ENCODE data around the gene THRAP3. TPM values are rescaled to one million over a fixed set of nuclear protein-coding genes. Genes with fewer than 3 reads are reported as not detected.

Gene THRAP3
- total and polyA plus RNA-seq, 9 of the 15 experiments (the other 6 are each of a cell fraction or from before 2014, with no cell fraction given), result 66.2 to 135 (median 113) TPM

- TF ChIP-seq ID3 (CRISPR knock-in tag; IDR thresholded peaks at IDR 0.05), result no peak
- TF ChIP-seq ID3 (tag; IDR thresholded peaks at IDR 0.05), result no peak
- TF ChIP-seq ZNF778 (CRISPR knock-in tag; IDR thresholded peaks at IDR 0.05), result no peak
- no peak for TF ChIP-seq ZNF175 (CRISPR knock-in tag; IDR thresholded peaks at IDR 0.05; ENCODE audit: low read depth)
- no peak for TF ChIP-seq RFX7 (CRISPR knock-in tag; IDR thresholded peaks at IDR 0.05)
- TF ChIP-seq REST (IDR thresholded peaks at IDR 0.05; ENCODE audit: borderline replicate concordance), result no peak
- 0 out of 2 replicates have a peak, but pooled peaks have one; percentile 37 for TF ChIP-seq REST (CRISPR knock-in tag; IDR thresholded peaks at IDR 0.05; ENCODE audit: low read depth)
- TF ChIP-seq TAF9B (IDR thresholded peaks at IDR 0.05; ENCODE audit: partially characterized antibody), result no peak
- no peak for TF ChIP-seq DPF2 (IDR thresholded peaks at IDR 0.05)
- TF ChIP-seq KDM1A (IDR thresholded peaks at IDR 0.05), result peak; percentile 74 to 91
- TF ChIP-seq ELF4 (CRISPR knock-in tag; IDR thresholded peaks at IDR 0.05), result no peak
- no peak for TF ChIP-seq TARDBP (IDR thresholded peaks at IDR 0.05)
- no peak for TF ChIP-seq ZNF707 (CRISPR knock-in tag; conservative IDR thresholded peaks at IDR 0.05)
- no peak for TF ChIP-seq U2AF1 (optimal IDR thresholded peaks at IDR 0.05; ENCODE audit: low read depth, low read length)
- no peak for TF ChIP-seq FOS (IDR thresholded peaks at IDR 0.05; ENCODE audit: extremely low read depth, insufficient read length)
- TF ChIP-seq SAFB2 (IDR thresholded peaks at IDR 0.05; ENCODE audit: borderline replicate concordance, low read depth, low read length, severe bottlenecking), result no peak
- TF ChIP-seq ARID3A (IDR thresholded peaks at IDR 0.05; ENCODE audit: borderline replicate concordance, low read depth, low read length), result no peak
- TF ChIP-seq SAP30 (IDR thresholded peaks at IDR 0.05; ENCODE audit: borderline replicate concordance, insufficient read depth, low read depth, low read length, poor library complexity, severe bottlenecking), result no peak
- no peak for TF ChIP-seq POLR2AphosphoS2 (IDR thresholded peaks at IDR 0.05; ENCODE audit: low read length)
These were observed 99.6 kb downstream of the THRAP3 start, which contains the start of gene EVA1B (continued) for GRCh38 chr1:36323636-36324352.

Measured in K562 (cell line).